Thoracic aorta (tissue), 2 donors: Measurements from ENCODE around the gene LDLRAD4. TPM values are rescaled to one million over a fixed set of nuclear protein-coding genes. Genes with fewer than 3 reads are reported as not detected.
A peak's percentile ranks its signal among the peaks of the same experiment; 100 is the strongest.
"Not testable (repeated sequence)": the region's sequence is repeated elsewhere in the genome, so short reads cannot be mapped to it uniquely, and the experiment has no call there.

ENCODE experiments used
- ATAC-seq: fragments of 150-250 bp; one replicate; pipeline ENCODE4 v1.8.0; 2017; ENCODE audit warnings: low read depth; ENCODE audit not compliant: insufficient number of reproducible peaks, low FRiP score
- DNase-seq: peaks from one replicate; pipeline ENCODE4 v3.0.0-alpha.2; 2020; ENCODE audit warnings: low spot score
- H3K27ac ChIP-seq, 2 donors: fragments of 200-600 bp; sonication (generic); 1 replicate in 1 of 2; 2 replicates in 1 of 2; pipeline ENCODE4 v1.5.1; 2016; ENCODE audit warnings: mild to moderate bottlenecking in 2 of 2, moderate library complexity in 2 of 2
- H3K27me3 ChIP-seq: fragments of 200-600 bp; sonication (generic); replicated peaks from 2 replicates; pipeline ENCODE4 v1.6.0; 2016; ENCODE audit warnings: mild to moderate bottlenecking; ENCODE audit not compliant: insufficient read depth
- H3K36me3 ChIP-seq: fragments of 200-600 bp; sonication (generic); one replicate; pipeline ENCODE4 v1.5.1; 2016
- H3K4me1 ChIP-seq, 2 donors: fragments of 200-600 bp; sonication (generic); 1 replicate in 1 of 2; 2 replicates in 1 of 2; pipeline versions ENCODE4 v1.5.1 to v1.6.0; 2016; ENCODE audit warnings: low read depth in 2 of 2, mild to moderate bottlenecking in 1 of 2; ENCODE audit not compliant: control insufficient read depth in 1 of 2
- H3K4me3 ChIP-seq: fragments of 200-600 bp; sonication (generic); 2 replicates; pipeline ENCODE4 v1.5.1; 2016; ENCODE audit warnings: mild to moderate bottlenecking
- H3K9me3 ChIP-seq: fragments of 200-600 bp; sonication (generic); 2 replicates; pipeline ENCODE4 v1.5.1; 2016
- total RNA-seq, 2 donors: library from RNA; depleted of rRNA; stranded (reverse); fragments of >200 nt; gene quantifications; one replicate each; pipeline versions ENCODE4 v1.1.0 to v1.2.3, GENCODE V29; 2016
- TF ChIP-seq, protein P1 (sequence below): fragments of 200-600 bp; sonication (generic); IDR thresholded peaks from one replicate; pipeline ENCODE4 v1.5.1; 2019; ENCODE audit warnings: antibody characterized with exemption

LDLRAD4 gene
- total RNA-seq, 2 donors from 2014 or later, result 98.4 to 135 TPM

DNA sequence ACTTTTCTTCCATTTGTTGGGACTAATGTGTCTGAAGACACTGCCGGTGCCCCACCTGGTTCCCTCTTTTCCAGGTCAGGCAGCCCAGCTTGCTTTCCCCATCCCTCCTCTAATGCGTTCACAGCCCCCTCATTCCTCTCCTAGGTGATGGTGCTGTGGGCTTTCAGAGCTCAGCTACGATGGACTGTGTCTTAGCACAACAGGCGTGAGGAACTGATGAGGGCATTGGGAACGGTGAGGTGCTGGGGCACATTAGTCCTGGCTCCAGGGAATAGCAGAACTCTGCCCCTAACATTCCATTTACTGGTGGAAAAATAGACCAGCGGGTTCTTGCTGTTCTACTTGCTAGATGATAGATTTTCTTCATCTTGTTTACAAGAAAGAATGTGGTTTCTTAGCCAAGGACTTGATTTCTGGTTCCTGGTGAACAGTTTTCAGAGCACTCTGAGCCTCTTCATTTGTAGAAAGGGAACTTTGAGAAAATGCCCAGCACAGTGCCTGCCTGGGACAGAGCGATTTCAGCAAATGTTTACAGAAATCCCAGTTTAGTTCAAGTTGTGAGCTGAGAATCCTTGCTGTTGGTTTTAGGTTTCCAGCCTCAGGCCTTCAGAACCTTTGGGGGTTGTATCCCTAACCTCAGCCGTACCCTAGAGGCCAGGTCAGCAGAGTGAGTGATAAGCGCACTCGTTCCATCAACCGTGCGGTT lies 42.5 kb downstream of the LDLRAD4 start:
- peak; percentile 17 for ATAC-seq
- DNase-seq, result no peak
- Histone ChIP-seq H3K36me3 (no peaks in the 10 kb centered on the region), H3K27ac (peak overlapping the region; percentile 86 to 91), H3K27me3 (no peaks in the 10 kb centered on the region), H3K9me3 (no peaks in the 10 kb centered on the region), H3K4me1 (peaks cover 45 to 80% of the 10 kb centered on the region in 2 donors), H3K4me3 (peak overlapping the region; percentile 43)
- TF ChIP-seq, protein P1, sequence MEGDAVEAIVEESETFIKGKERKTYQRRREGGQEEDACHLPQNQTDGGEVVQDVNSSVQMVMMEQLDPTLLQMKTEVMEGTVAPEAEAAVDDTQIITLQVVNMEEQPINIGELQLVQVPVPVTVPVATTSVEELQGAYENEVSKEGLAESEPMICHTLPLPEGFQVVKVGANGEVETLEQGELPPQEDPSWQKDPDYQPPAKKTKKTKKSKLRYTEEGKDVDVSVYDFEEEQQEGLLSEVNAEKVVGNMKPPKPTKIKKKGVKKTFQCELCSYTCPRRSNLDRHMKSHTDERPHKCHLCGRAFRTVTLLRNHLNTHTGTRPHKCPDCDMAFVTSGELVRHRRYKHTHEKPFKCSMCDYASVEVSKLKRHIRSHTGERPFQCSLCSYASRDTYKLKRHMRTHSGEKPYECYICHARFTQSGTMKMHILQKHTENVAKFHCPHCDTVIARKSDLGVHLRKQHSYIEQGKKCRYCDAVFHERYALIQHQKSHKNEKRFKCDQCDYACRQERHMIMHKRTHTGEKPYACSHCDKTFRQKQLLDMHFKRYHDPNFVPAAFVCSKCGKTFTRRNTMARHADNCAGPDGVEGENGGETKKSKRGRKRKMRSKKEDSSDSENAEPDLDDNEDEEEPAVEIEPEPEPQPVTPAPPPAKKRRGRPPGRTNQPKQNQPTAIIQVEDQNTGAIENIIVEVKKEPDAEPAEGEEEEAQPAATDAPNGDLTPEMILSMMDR, result no peak

DNA sequence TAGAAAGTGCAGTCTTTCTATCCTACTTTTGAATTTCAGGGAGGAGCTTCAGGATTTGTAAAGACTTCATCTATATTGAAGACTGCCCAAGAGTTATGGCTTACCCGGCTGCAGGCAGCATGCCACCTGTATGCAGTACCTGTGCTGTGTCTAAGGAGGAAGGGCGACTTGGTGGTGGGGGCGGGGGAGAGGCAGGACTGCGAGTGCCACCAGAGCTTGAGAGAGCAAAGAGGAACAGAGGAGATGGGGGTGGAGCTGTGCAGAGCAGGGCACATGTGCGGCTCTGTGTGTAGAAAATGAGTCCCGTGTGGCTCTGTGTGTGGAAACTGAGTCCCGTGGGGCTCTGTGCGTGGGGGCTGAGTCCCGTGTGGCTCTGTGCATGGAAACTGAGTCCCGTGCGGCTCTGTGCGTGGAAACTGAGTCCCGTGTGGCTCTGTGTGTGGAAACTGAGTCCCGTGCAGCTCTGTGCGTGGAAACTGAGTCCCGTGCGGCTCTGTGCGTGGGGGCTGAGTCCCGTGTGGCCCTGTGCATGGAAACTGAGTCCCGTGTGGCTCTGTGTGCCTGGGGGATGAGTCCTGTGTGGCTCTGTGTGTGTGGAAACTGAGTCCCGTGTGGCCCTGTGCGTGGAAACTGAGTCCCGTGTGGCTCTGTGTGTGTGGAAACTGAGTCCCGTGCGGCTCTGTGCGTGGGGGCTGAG lies 43.2 kb downstream of the LDLRAD4 start:
- H3K36me3 ChIP-seq, result no peaks in the 10 kb centered on the region
- H3K4me3 ChIP-seq, result peak overlapping the region; percentile 43
- DNase-seq (no peak), ATAC-seq (no peak)
- TF ChIP-seq, protein P1, result no peak
- H3K27ac ChIP-seq, result peak overlapping the region; percentile 86 to 91
- no peaks in the 10 kb centered on the region for H3K9me3 ChIP-seq
- H3K27me3 ChIP-seq, result no peaks in the 10 kb centered on the region
- peaks cover 47 to 87% of the 10 kb centered on the region in 2 donors for H3K4me1 ChIP-seq

DNA sequence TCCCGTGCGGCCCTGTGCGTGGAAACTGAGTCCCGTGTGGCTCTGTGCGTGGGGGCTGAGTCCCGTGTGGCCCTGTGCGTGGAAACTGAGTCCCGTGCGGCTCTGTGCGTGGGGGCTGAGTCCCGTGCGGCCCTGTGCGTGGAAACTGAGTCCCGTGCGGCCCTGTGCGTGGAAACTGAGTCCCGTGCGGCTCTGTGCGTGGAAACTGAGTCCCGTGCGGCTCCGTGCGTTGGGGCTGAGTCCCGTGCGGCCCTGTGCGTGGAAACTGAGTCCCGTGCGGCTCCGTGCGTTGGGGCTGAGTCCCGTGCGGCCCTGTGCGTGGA lies 43.8 kb downstream of the LDLRAD4 start:
- not testable (repeated sequence) for ATAC-seq, DNase-seq, H3K27me3 ChIP-seq, H3K36me3 ChIP-seq, H3K4me3 ChIP-seq, H3K9me3 ChIP-seq
- H3K27ac ChIP-seq, result peak overlapping the region in 1 of 2 donors; percentile 91
- peaks cover 50 to 92% of the 10 kb centered on the region in 2 donors for H3K4me1 ChIP-seq

DNA sequence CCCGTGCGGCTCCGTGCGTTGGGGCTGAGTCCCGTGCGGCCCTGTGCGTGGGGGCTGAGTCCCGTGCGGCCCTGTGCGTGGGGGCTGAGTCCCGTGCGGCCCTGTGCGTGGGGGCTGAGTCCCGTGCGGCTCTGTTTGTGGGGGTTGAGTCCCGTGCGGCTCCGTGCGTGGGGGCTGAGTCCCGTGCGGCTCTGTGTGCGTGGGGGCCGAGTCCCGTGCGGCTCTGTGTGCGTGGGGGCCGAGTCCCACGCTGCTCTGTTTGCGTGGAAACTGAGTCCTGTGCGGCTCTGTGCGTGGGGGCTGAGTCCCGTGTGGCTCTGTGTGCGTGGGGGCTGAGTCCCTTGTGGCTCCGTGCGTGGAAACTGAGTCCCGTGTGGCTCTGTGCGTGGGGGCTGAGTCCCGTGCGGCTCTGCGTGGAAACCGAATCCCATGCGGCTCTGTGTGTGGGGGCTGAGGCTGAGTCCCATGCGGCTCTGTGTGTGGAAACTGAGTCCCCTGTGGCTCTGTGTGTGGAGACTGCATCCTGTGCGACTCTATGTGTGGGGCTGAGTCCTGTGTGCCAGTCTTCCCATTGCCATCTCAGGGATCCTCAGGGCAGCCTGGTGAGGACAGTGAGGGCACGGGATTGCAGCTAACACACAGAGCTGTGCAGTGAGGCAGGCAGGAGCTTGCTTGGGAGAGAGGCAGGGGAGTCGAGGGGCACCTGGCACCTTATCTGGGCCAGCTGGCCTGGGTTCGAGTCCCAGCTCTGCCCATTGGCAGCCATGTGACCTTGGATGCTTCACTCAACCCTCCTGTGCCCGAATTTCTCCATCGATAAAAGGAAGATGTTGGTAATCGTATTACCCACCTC lies 44.5 kb downstream of the LDLRAD4 start:
- Histone ChIP-seq H3K36me3 (no peaks in the 10 kb centered on the region), H3K27me3 (no peaks in the 10 kb centered on the region), H3K9me3 (no peaks in the 10 kb centered on the region), H3K4me1 (peaks cover 57 to 100% of the 10 kb centered on the region in 2 donors), H3K4me3 (no peak overlapping the region), H3K27ac (peak overlapping the region in 1 of 2 donors; percentile 58)
- DNase-seq, result no peak
- TF ChIP-seq, protein P1, result no peak
- no peak for ATAC-seq

DNA sequence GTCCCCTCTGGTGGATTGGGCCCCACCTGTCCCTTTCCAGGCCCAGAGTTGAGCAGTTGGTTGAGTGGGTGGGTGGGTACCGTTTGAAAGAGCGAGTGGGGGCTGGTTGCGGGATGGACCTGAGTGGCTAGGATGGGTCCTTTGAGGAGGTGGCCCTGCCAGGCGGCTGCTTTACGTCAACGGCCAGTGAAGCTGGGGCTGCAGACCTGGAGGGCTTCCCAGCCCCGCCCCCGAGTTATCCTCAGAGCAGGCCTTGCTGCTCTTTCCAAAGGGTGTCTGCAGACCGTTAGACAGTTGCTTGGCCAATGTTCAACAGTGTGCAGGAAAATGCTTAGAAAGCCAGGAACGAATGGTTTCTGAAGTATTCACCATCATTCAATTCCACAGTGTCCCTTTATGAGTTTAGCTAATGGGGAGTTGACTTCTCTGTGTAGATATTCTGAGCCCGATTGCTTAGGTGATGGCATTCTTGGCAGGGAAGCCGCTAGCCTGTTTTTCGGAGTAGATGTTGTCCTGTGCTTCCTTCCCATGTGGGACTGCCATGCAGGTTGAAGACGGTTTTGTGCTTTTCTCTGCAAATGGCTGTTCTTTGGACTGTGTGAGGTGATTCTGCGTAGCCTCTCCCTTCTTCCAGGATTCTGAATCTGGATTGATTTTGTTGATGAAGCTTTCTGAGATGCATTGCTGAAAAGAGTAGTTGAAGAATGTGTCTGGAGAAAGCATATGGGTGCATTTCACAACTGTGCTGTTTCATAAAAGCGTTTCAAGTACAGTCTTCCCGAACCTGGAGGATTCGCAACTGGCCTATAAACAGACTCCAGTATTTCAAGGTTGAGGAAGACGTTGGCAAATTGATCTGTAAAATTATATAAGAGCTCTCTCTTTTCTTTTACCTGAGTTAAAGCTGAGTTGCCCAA lies 45.8 kb downstream of the LDLRAD4 start:
- TF ChIP-seq, protein P1, result no peak
- Histone ChIP-seq H3K4me3 (no peak overlapping the region), H3K27me3 (no peaks in the 10 kb centered on the region), H3K9me3 (no peaks in the 10 kb centered on the region), H3K27ac (peak overlapping the region in 1 of 2 donors; percentile 58), H3K4me1 (peaks cover 58 to 100% of the 10 kb centered on the region in 2 donors), H3K36me3 (no peaks in the 10 kb centered on the region)
- ATAC-seq (no peak), DNase-seq (no peak)
